GM21786 (cell line): ENCODE measurements around the gene EDN3.

Source experiments
- ATAC-seq: cut with Tn5 transposase; IDR thresholded peaks from one replicate; pipeline ENCODE4 v1.9.1; 2021; ENCODE audit not compliant: unreplicated experiment

The EDN3 gene

DNA sequence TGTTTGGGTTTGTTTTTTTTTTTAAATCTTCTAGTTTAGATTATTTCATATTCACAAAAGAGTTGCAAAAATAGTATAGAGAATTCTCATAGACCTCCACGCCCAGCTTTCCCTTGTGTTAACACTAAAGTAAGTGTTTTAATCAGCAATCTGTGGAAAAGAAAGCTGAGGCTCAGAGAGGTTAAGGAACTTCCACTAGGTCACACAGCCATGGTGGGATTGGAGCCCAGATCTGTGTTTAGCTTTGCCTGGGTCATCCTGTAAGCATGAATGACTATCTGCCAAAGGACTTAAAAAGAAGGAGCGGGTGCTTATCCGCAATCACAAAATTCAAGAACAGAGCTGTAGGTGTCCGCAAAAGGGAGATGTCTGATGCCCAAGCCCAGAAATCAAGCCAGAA lies 60.5 kb downstream of the EDN3 start:
- ATAC-seq: no peak

DNA sequence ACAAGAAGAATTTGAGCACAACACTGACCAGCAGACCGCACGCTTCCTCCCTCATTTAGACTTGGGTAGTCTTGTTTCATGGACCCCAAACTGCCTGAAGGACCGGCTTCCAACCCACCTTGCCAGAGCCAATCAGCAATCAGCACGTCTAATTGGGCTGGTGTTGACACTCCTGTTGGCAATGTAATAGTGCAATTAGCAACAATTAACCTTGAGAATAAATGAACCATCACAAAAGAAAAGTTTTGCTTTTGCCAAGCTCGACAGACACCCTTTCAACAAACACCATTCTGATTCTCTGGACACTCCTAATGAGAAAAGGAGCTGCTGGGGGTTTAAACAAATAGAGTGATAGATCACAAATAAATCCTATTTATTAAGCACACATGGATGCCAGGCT lies 61.0 kb downstream of the EDN3 start:
- no peak for ATAC-seq

DNA sequence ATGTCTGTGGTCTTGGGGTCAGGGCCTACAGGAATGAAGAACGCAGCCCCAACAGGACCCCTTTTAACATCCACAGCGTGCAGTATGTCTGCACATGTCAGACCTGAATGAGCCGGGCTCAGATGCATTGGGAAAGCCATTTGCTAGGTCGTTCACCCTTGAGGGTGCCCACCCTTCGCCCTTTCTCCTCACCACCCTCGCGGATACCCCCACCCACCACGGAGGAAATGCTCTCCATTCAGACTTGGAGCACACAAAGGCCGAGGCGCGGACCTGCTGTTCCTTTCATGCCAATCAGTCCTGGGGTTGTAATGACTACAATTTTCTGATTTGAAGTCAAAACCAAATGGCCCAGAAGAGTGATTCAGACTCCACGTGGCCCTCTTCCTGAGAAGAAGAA lies 62.7 kb downstream of the EDN3 start:
- ATAC-seq: no peak

DNA sequence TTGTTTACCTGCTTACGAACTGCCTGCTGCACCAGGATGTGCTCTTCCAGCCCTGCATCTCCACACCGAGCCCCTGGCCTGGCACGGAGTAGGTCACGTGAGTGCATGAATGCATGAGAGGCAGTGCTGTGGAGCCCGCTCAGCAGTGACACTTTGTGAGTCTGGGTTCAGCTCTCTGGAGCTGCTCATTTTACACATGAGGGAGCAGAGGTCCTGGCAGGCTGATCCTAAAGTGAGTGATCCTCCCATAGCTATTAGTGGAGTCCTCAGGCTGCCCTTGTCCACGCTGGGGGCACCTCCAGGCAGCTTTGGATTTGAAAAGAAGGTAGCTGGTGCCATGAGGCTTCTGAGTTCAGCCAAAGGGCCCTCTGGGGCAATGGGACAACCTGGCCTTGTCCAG lies 64.2 kb downstream of the EDN3 start:
- ATAC-seq: no peak

DNA sequence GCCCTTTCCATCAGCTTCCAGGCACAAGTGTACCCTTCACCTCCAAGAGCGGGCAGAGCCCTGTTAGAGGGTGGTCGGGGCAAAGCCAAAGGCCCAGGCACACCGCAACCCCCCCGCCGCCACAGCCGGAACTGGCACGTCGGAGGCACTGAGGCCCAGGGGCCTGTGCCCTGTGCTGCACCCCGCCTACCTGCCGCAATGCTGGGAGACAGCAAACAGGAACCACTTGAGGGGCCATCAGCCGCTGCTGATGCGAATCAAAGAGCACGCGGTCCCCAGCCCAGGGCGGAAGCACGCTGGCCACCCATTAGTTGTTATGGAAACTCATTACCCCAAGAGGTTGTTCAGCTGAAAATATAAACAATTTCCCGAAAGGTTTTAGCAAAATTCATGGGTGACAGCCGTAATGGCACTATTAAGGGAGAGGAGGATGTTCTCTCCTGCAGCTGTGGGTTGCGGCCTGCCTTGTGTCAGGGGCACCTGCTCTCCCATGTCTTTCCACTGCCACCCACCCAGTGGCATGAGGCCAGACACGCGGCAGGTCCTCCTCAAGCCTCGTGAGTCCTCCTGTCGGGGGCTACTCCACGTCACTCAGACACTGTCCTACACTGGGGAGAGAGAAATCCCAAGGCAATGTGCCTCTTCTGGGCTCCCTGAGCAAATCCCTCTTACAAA lies 65.3 kb downstream of the EDN3 start:
- no peak for ATAC-seq

DNA sequence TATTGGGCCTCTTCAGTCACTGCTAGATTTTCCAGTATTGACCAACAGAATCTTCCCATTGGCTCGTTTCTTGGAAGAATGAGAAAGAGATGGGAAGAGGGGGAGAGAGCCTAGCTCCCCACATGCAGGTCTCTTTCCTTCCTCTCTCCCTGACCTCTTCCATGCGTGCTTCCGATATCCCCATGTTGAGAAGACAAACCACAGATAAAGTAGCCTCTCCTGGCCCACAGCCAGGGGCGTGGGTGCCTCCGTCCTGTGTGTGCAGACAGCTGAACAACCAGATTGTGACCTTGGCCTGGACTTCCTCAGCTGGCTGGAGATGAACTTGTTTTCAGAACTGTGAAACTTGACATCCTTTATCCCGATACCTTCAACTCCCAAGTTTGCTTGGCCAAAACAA lies 71.0 kb downstream of the EDN3 start:
- no peak for ATAC-seq

DNA sequence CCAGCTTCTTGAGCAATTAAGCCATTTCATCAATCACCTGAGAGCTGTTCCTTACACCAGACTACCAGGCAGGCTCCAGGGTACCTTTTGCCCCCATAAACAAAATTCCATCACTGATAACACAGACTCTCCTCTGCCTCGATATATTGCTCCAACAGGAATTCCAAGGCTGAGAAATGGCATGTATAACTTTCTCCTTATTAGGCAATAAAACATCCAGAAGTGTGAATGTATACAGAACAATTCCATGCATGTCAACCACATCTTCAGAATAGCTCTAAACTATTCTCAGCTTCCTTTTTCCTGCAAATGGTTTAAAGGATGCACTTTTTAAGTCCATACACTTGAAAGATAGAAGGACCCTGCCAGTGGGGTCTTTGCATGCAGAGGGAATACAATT lies 73.8 kb downstream of the EDN3 start:
- no peak for ATAC-seq

DNA sequence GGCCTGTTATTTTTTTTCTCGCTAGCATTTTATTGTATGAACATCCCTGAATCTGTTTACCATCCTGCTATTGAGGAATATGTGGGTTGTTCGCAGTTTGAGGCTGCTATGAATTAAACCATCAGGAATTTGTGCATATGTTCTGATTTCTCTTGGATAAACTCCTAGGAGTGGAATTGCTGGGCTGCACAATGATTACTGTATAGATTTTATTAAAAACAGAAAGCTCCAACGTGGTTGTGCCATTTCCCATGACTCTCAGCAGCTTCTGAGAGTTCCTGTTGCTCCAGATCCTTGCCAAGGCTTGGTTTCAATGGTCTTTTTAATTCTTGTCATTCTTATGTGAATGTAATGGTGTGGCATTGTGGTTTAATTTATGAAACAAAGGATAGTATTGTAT lies 75.1 kb downstream of the EDN3 start:
- no peak for ATAC-seq
